Activated CD4-positive, alpha-beta T cell treated with anti-CD3 and anti-CD28 coated beads, Interleukin-2, Interleukin-6, amounts not matched to agents 100 ng/mL and 50 ng/mL, durations not matched to agents 16 hours and 8 hours (primary cell): Measurements from ENCODE around the gene SND1.
"Not testable (repeated sequence)": the region's sequence is repeated elsewhere in the genome, so short reads cannot be mapped to it uniquely, and the experiment has no call there.

Source experiments
- DNase-seq: peaks from one replicate; pipeline ENCODE4 v3.0.0-alpha.2; 2020

Gene SND1

DNA sequence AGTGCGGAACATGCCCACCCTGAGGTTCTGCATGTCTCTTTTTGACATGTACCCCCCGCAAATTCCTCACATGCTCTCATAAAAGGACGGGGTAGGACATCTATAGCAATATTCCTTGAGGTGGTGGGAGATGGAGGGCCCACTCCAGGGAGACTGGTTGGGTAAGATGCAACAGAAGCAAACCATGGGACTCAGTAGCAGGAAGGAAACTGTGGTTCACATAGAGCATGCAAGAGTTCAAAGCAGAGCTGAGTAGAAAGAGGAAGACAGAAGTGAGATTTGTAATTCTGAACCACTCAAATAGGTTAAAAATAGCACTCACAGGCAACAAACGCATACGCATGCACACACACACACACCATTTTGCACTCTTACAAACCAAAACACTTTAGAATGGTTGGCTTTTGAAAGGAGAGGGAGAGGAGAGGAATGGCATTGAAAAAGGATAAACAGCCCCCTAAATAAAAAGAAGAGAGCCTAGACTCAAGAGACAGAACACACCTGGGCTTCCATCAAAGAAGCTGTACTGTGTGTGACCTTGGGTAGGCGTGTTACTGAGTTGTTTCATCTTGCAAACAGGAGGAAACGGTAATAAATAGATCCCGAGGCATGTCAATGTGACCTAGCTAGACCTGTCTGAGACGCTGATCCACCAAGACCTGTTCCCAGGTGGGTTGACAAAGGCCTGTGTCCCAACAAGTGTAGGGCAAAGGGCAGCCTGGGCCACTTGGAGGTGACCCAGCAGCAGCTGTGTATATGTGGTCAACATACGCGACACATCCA is 456.8 kb downstream of the SND1 start:
- DNase-seq, result peak; percentile 57

DNA sequence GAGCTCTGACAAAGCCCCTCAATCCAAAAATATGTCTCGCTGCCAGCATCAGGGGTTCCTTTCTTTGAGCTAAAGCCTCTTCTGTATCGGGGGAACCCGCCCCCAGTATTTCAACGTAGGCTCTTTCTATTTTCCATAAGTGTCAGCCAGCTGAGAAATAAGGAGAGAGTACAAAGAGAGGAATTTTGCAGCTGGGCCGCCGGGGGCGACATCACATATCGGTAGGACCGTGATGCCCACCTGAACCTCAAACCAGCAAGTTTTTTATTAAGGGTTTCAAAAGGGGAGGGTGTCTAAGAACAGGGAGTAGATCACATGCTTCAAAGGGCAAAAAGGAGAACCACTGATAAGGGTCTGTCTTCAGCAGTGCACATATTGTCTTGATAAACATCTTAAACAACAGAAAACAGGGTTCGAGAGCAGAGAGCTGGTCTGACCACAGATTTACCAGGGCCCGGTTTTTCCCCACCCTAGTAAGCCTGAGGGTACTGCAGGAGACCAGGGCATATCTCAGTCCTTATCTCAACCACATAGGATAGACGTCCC is 457.5 kb downstream of the SND1 start:
- DNase-seq, result not testable (repeated sequence)

DNA sequence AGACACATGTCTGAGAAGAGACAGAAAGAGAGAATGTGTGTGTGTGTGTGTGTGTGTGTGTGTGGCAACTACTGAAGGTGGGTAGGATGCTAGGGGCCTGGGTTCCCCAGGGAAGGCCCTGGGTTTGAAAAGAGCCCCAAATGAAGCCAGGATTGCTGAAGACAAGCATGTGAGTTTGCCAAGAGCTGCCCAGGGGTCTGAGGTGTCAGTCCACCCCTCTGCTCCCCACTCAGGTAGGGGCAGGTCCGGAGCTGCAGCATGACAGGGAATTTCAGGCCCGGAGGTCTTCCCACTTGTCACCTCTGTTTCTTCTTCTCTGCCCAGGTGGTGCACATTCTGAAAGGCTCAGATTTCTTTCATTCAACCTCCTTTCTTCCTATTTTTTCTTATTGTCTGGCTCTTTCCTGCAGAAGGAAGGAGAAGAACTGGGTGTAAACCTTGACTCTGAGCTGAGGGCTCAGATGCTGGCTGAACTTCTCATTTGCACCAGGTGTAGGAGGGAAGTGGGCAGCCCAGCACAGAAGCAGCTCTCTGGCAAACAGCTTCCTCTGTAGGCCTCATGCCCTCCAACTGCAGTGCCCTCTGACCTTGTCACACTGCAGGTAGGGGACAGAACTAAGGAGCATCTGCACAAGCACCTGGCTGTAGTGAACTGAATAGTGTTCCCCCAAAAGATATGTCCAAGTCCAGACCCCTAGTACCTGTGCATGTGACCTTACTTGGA is 458.8 kb downstream of the SND1 start:
- DNase-seq, result no peak

DNA sequence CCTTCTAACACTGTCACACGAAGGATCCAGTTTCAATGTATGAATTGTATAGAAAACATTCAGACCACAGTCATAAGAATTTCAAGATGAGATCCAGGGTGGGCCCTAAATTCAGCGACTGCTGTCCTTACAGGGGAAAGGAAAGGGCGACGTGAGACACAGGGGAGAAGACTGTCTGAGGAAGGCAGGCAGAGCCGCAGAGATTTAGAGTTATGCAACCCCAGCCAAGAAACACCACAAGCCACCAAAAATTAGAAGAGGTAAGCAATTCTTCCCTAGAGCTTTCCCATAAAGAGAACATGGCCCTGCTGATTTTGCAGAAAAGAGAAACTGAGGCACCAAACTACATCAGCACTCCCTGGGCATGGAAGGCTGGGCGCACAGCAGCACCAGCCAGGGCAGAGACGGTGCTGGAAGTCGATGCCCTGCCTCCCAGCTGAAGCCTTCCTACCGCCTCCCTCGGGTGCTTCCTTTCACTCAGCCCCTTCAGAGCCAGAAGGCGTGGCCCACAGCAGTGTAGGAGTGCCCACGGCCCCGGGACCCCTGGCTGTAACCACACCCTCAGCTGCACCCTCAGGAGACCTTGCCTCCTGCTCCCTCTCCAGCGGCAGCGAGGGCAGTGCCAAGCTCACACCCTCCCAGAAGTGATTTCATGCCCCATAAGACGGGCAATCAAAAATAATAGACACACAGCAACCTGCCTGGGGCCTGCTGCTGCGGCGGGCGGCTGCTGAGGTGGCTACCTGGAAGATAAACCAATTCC is 460.2 kb downstream of the SND1 start:
- no peak for DNase-seq

DNA sequence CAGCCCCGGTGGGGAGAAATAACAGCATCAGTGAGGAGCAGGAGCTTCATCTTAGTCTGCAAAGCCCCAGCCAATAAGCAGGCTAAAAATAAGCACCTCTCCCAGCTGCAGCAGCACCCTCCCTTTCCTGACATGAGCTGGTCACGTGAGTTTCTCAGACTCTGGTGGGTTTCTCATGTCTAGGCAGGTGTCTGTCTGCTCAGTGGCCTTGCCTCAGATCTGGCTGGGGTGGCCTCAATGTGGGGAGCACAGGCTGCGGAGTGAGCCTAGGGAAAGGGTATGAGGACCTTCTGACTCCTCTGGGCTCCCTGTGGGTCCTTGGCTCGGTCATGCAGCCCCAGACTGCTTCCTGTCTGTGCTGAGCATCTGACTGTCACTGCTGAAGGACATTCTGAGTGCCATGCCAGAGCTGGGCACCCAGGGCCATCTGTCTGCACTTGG is 460.8 kb downstream of the SND1 start:
- no peak for DNase-seq

DNA sequence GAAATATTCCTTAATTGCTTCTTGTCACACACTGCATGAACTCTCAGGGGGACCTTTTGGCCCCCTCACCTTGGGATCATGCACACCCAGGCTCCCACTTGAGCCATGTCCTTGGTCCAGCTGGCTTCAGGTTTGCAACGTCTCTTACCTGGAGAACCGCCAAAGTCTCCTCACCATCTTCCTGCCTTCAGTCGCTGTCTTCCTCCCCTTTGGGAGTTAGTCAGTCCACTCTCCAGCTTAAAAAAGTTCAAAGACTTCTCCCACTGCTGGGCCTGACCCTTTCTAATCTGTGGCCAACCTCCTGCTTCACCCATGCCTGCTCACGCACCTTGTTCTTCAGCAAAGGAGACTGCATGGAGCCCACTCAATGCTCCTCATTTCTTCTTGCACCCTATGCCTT is 461.8 kb downstream of the SND1 start:
- no peak for DNase-seq

DNA sequence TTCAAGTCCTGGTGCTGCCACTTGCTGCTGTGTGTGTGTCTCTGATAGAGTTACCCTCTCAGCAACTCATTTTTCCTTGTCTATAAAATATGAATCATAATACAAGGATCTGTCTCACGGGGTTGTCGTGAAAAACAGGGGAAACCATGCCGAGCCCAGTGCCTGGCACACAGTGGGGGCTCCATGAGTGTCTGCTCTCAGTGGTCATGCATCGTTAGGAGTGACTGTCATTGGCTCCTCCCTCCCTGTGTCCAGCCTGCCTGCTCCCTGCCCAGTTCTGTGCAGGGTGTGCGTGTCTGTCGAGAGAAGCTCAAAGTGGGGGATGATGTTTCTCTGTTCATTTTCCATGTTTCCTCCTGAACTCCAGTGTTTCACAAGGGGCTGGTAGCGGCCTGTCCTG is 462.8 kb downstream of the SND1 start:
- no peak for DNase-seq

DNA sequence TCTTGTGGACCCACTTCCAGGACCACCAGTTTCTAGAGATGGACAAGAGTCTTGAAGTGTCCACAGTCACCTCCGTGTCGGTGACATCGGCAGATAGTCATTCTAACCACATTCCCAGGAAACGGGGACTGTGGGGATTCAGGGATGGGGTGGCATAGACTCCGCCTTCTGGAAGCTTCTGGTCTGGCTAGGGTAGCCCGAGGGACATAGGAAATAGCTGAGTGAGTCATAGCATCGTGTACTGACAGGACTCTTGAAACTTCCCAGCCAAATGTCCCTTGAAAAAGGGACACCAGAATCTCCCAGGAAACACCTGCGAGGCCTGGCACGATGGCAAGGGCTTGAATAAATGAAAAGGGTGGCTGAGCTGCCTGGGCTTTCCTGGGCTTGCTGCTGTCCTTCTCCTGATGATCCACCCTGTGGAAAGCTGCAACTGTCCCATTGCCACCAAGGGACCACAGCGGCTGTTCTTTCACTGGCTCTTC is 463.4 kb downstream of the SND1 start:
- no peak for DNase-seq

DNA sequence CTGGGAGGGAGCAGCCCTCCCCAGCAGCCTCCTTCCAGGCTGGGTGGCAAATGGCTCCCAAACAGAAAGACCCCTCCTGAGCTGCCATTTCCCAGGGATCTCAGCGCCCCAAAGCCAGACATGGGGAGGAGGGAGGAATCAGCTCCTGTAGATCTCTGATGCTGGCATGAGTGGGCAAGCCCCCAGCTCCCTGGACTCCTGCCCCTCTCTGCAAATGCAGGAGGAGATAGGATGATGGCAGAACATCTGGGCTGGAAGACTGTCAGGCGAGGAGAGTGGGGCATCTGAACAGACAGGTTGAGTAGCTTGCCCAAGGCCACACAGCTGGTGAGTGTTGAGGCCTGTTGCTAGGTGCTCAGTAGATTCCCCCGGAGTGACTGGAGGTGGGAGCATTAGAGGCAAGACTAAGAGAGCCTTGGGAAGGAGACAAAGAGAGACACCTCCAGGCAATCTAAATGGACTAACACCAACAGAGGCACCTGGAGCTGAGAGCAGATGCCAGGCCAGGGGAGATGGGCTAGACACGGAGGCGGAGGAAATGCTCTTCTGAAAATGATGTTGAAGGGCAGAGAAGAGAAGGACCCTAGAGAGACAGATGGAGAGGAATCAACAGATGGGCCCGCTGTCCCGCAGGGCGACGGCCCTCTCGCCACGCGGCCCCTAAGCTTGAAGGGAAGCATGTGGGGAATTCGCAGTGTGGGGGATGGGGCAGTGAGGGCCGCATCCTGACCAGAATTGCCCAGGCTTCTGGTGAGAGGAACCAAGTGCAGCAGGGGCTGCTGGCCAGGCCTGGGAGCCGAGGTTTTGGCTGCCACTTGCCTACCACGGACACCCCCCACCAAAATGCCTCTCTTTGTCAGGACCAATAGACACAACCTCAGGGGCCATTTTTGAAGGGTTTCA is 464.1 kb downstream of the SND1 start:
- no peak for DNase-seq

DNA sequence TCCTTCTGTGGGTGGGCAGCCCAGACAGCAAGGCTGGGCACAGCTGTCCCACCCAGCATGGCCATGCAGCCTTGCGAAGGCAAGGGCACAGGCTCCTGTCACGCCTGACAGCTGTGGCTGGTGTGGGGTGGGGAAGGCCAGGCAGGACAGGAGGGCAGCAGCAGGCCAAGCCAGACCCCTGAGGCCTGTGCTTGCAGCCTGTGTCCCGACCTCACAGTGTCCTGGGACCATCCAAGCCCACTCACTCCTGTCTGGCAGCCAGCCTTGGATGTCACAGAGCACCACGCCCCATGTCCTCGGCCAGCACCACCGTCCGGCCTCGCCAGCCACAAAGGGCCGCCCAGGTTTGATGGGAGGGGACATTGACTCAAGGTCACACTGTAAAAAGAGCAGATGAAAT is 464.7 kb downstream of the SND1 start:
- DNase-seq, result no peak

DNA sequence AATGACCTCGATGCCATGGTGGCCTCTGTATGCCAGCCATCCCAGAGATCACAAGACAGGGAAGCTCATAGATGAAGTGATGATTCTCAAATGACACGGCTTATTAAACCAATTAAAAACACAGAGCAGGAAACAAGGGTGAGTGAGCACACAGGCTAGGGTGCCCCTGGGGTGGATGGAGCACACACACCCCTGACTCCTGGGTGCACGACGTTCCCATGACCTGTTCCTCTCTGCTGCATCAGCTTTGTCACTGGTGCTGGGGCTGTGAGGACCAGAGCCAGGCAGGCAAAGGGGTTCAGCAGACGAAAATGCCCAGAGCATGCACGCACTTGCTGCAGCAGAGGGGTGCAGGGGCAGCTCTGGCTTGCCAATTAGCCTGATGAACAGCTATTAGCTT is 465.7 kb downstream of the SND1 start:
- no peak for DNase-seq

DNA sequence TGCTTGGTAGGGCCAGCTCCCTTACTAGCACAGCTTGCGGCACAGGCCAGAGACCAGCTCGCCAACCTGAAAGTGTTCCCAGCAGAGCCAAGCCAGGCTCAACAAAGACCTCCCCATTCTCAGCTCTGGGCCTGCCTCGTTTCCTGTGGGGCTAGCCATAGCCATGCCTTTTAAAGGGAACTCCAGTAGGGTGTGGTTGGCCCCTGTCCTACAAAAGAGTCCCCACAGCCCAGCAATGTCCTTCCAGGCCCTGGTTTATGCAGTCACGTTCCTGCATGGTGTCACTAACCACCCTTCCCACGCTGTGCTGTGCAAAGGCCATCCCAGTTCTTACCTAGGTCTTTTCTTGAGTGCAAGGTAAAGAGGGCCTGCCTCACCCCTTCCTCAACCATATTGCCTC is 467.0 kb downstream of the SND1 start:
- DNase-seq, result no peak

DNA sequence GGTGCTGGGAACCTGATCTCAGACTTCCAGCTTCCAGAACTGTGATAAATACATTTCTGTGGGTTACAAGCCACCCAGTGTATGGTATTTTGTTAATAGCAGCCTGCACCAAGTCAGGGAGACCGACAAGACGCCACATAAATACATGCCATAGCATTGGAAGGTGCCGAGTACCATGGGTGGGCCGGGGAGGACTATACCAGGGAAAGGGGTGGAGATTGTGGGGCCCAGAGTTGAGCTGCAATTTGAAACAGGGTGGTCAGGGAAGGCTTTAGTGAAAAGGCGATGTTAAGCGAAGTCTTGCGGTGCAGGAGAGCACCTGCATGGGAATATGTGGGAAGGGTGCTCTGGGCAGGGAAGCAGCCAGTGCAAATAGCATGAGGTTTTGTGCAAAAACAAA is 468.1 kb downstream of the SND1 start:
- no peak for DNase-seq

DNA sequence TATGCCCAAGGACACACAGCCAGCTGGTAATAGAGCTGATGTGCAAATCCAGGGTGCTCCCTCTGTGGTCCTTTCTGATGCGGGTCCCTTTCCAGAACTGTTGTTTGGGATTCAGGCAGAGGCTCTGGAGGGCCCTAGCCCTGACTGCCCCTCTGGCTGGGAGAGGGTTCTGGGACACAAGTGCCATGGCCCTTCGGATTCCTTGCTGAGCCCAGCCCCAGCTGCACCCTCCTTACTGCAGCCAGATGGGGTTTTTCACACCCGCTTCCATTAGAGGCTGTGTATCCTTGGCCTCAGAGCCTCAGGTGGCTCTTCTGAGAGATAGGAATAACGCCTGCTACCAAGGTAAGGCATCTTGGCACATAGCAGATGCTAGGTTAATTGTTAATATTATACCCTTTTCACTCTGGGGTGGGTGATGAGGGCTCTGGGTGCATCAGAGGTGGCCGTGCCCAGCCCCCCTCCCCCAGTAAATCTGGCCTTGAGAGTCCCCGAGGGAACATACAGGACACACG is 469.0 kb downstream of the SND1 start:
- no peak for DNase-seq

DNA sequence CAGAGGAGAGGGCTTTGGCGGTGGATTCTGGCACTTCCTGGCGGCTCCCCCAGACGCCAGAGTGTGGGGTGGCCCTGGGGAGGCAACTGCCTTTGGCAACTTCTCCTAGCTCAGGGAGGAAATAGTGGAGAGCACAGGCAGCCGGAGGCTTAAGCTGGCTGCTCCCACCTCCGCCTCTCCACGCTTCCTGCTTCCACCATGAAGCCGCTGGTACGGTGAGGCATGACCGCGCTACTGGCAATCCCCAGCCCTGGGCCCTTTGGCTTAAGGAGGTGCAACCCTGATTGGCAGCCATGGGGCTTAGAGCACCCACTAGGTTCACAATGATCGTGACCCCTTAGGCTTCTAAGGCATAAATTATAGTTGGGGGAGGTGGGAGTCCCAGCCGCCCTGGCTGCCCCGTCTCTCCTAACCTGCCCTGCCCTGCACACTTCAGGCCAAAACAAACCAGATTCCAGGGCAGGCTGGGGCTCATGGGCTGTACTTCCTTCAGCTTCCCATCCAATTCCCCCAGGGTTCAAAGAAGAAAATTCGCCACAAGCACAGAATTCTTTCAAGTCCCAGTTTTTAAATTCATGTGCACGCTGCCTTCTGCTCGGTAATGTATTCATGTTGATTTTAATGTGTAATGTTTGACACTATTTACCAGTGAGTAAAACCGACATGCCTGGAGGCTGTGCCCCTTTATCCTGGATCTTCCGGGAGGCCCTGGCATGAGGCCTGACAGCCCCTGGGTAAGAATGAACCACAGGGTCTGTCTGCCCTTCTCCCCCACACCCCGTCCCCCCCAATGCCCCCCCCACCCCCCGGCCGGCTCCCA is 469.9 kb downstream of the SND1 start:
- DNase-seq, result no peak

DNA sequence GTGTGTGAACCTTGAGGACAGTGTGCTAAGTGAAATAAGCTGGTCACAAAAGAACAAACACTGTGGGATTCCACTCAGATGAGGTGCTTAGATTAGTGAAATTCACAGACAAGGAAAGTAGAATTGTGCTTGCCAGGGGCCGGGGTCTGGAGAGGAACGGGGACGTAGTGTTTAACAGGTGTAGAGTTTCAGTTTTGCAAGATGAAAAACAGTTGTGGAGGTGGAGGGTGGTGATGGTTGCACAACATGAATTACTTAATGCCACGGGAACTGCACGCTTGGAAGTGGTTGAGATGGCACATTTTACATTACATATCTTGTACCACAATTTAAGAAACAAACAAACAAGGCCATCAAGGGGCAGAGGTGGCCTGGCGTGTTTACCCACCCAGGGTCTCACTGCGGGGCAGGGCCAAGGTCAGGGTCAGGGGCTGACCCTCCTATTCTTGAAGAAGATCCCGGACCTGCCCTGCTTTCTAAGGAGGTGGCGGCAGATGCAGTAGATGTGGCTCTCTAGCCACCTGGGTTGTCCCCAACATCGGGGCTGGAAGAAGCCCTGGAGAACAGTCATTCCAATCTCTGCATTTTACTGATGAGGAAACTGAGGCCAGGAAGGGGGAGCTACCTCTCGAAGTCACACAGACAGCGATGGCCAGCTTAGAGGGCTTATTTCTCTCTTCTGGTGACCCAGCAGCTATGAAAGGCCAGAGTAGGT is 470.7 kb downstream of the SND1 start:
- DNase-seq, result no peak

DNA sequence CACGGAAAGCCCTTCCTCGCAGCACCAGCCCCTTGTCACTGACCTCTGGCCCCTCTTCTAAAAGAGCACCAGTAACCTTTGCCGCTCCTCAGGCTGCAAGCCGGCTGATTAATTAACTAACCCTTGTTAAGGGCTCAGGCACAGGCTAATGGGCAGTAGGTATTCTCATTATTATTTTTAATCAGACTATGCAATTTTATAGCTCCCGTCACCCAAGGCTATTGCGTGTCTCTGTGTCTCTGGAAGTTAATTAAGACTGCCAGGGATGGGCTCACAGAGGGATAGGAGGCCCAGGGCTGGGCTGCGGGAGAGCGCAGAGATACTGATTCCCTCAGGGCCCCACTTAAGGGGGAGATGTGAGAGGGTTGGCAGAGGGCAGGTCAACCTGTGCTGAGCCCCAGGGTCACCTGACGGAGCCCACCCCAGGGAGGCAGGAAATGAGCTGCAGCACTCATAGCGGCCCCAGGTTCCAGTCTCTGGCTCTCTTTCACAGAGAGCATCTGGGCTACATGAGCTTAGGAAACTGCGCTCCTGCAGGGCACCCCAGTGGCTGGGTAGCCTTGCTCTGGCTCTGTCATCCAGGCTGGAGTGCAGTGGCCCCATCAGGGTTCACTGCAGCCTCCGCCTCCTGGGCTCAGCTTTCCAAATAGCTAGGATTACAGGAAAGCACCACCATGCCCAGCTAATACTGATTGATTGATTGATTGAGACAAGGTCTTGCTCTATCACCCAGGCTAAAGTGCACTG is 471.5 kb downstream of the SND1 start:
- no peak for DNase-seq

DNA sequence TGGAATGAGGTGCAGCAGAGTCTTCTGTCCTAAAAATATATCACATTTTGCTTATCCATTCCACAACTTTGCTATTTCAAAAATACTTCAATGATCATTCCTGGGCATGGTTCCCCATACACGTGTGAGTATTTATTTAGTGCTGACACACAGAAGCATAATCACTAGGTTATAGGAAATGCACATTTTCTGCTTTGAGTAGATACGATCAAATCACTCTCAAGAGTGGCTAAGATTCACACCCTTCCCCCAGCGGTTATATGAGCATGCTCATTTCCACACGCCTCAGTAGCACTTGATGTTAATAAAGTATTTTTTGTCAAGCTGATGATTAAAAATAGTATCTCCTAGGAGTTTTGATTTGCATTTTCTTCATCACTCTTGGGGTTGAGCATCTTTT is 472.8 kb downstream of the SND1 start:
- DNase-seq, result no peak

DNA sequence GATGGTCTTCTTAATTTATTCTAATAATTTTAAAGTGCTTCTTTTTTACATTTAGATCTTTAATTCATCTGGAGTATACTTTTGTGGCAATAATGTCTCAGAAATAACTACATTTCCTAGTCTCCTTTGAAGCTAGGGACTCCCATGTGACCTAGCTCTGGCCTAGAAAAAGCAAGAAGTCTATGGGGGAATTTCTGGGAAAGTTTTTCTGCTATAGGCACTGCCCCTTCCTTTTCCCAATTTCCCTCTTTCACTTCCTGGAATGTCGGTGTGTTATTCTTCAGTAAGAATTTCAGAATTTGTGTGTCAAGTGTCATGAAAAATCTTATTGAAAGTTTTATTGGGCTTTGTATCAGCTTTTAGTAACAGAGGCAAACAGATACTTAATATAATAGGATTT is 473.8 kb downstream of the SND1 start:
- no peak for DNase-seq

DNA sequence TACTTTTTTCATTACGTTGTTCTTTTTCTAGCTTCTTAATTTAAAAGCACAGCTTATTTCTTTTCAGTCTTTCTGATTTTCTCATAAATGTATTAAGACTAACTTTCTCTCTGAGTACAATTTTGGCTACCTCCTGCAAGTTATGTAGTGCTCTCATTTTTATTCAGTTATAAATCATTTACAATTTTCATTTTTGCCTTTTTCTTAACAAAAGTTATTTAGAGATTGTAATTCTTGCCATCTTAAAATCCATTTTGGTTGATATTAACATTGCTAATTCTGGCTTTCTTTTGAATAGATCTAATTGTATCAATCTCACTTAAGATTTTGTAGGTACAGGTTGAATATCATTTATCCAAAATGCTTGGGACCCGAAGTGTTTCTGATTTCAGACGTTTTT is 476.4 kb downstream of the SND1 start:
- DNase-seq, result no peak
